ELF-1 (cell line): ENCODE data around the gene TMEM80.
A peak's percentile ranks its signal among the peaks of the same experiment; 100 is the strongest.
"Not testable (repeated sequence)": the region's sequence is repeated elsewhere in the genome, so short reads cannot be mapped to it uniquely, and the experiment has no call there.

Experiments
- DNase-seq: peaks from one replicate; pipeline ENCODE4 v3.0.0-alpha.2; 2016; ENCODE audit warnings: low read depth, low spot score

TMEM80 gene

DNA sequence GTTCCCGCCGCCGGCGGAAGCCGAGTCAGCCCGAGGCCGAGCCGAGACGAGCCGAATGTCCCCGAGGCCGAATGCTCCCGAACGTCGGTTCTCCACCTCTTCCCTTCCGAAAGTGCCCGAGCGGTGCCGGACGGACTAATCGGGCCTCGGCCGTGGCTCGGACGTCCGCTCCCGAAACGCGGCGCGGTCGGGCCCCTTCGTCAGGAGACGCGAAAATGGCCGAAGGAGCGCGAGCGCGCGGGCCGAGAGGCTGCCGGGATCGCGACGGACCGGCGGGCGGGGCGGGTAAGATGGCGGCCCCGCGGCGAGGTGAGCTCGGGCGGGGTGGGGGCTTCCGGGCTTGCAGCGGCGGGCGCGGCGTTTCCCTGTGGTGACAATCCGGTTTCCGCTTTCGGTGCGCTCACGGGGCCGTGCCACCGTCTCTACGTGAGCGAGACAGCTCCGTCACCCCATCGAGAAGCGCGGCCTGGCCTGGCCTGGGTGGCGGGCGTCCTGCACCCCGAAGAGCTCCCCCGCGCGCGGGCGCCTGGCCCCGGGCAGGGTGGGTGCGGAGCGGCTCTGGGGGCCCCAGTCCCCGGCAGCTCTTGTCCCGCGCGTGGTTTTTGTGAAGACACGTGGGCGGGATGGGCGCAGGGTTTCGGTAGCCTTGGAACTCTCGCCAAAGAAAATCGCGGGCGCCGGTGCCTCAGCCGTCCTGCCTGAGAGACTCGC is at the start of gene TMEM80:
TSS of gene TMEM80 (plus strand) at position 279 of the 711 bp plus-strand sequence. CDS start at position 291, 12 bp downstream.
- peak; percentile 98 for DNase-seq

DNA sequence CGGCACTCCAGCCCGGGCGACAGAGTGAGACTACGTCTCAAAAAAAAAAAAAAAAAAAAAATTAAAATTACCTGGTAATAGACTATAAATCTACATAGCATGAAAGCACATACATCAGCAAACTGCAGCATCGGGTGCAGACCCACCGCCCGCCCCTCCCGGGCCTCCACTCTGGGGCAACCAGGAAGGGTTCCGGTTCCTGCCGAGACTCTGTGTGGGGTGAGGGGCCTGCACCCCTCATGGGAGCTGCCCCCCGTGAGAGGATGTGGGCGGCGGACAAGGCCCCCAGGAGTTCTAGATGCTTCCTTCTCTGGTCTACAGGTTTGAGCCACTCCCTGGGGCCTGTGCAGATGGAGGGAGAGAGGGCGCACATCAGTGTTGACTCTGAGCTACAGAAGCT is 49.4 kb upstream of the TMEM80 start:
- no peak for DNase-seq

DNA sequence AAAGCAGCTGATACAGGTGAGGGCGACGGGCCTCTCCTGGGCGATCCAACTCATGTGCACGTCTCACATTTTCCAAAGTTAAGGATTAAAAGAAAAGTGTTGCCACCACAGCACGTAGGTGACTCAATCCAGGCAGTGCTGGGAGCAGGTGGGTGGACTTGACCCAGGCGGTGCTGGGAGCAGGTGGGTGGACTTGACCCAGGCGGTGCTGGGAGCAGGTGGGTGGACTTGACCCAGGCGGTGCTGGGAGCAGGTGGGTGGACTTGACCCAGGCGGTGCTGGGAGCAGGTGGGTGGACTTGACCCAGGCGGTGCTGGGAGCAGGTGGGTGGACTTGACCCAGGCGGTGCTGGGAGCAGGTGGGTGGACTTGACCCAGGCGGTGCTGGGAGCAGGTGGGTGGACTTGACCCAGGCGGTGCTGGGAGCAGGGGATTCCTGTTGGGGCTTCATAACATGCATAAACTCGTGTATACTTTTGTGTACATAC is 47.9 kb upstream of the TMEM80 start:
- not testable (repeated sequence) for DNase-seq

DNA sequence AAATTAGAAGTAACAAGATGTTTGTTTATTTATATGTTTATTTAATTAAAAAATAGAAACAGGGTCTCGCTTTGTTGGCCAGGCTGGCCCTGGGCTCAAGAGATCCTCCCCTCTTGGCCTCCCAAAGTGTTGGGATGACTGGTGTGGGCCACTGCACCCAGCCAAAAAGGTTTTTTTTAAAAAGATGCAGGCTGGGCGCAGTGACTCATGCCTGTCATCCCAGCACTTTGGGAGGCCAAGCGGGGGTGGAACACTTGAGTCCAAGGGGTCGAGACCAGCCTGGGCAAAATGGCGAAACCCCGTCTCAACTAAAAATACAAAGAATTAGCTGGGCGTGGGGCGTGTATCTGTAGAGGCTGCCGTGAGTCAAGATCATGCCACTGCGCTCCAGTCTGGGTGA is 45.1 kb upstream of the TMEM80 start:
- DNase-seq: no peak

- not testable (repeated sequence) for DNase-seq
Measured at GRCh38 chr11:653136-653535, 42.5 kb upstream of the TMEM80 start.

- no peak for DNase-seq
Measured at GRCh38 chr11:653837-654236, 41.8 kb upstream of the TMEM80 start.

DNA sequence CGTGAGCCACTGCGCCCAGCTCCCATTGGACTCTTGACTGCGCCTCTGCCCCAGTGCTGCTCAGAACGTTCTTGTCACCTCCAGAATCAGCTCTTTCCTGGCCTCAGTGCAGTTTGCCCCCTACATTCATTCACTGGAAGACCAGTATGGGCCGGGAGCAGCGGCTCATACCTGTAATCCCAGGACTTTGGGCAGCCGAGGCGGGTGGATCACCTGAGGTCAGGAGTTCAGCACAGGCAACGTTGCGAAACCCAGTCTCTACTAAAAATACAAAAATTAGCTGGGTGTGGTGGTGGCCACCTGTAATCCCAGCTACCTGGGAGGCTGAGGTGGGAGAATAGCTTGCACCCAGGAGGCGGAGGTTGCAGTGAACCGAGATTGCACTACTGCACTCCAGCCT is 41.2 kb upstream of the TMEM80 start:
- not testable (repeated sequence) for DNase-seq

GRCh38 chr11:655036-655726 is 40.4 kb upstream of the TMEM80 start:
- no peak for DNase-seq

GRCh38 chr11:656426-656825 is 39.2 kb upstream of the TMEM80 start:
- no peak for DNase-seq

DNA sequence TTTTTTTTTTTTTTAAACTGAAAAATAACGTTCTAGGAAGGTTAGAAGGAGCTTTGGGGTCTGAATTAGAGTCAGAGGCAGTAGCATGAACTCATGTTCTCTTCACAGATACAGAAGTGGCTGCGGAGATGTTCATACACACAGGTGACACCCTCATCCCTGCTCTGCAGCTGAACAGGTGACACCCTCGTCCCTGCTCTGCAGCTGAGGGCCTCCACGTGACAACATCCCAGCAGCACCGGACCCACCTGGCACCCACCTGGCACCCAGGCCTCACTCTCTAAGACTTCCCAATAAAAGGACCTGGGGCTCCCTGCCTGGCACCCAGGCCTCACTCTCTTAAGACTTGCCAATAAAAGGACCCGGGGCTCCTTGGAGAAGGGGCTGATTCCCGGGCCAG is 38.8 kb upstream of the TMEM80 start:
- no peak for DNase-seq

DNA sequence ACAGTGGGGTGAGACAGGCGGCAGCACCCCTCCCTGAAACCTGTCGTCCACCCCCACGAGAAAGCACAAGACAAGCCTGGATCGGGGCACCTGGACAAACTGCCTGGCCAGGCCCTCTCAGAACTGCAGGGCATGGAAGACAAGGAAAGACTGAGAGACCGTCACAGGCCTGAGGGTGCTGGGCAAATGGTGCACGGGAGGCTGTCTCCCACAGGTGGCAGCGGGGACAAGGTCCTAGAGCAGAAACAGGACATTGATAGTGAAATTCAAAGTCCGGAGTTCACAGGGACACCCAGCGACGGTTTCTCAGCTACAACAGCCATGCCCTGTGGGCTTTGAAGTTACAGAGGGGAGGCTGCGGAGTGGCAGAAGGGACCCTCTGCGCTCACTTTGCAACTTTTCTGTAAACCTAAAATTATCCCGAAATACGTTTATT is 37.9 kb upstream of the TMEM80 start:
- no peak for DNase-seq

DNA sequence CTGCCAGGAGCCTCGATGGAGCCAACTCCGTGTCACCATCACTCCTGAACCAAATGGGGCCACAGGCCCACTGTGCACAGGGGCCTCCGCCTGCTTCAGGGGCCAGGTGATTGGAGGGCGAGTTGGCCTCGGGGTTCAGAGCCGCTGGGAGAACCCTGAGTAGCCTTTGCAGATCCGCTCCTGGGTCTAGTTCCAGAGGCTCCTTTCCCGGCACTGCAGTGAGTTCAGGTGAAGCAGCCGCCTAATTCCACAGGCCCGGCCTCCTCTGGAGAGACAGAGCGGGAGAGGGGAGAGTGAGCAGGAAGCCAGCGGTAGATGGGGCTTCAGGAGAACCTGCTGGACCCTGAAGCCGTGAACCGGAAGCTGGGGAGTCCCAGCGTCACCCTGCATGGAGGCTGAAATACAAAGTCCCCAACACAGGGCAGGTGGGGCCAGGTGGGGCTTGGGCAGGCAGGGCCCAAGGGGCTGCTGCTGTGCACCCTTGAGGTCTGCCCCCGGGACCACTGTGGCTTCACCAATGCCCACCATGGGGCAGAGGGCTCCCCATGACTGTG is 36.0 kb upstream of the TMEM80 start:
- no peak for DNase-seq

GRCh38 chr11:660281-660680 is 35.3 kb upstream of the TMEM80 start:
- DNase-seq: no peak

GRCh38 chr11:660681-661444 is 34.8 kb upstream of the TMEM80 start:
- no peak for DNase-seq

DNA sequence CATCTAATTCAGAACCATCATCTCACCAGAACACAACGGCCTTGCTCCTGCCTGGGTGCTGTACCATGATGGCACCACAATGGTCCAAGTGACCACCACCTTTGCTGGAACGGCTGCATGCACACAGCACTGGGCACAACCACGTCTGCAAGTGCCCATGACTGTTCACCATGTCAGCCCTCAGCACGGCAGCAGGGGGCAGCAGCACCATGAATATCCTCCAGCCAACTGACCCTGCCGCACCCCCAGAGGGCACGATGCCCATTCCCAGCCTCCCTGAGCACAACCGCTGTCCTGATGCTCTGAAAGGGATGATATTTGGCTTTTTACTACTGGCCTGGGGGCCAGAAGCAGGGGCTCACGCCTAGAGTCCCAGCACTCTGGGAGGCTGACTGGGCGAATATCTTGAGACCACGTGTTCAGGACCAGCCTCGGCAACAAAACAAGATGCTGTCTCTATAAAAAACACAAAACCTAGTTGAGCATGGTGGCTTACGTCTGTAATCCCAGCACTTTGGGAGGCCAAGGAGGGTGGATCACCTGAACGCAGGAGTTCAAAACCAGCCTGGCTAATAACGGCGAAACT is 32.8 kb upstream of the TMEM80 start:
- DNase-seq: peak; percentile 81

GRCh38 chr11:665062-665703 is 30.4 kb upstream of the TMEM80 start:
- no peak for DNase-seq

DNA sequence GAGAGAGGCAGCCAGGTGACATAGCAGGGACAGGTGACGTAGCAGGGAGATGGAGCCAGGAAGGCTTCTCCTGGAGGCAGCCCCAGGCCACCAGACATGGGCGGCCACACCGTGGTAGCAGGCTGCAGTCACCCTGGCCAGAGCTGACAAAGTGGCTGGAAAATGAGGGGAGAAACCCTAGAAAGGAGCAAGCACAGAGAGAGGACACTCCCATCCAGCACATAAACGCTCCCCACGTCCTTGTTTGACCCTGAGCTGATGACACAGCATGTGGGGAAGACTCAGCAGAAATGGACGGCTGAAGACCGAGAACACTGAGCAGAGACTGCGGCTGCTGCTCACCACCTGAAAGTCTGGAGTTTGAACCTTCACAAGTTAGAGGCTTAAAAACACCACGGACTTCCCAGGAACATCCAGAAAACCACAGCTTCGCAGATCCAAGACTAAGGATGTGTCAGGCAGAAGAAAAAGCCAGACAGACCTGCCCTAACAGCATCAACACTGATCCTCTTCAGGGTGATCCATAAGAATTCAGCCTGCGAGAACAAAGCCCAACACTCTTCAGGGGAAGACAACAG is 29.8 kb upstream of the TMEM80 start:
- DNase-seq: no peak

DNA sequence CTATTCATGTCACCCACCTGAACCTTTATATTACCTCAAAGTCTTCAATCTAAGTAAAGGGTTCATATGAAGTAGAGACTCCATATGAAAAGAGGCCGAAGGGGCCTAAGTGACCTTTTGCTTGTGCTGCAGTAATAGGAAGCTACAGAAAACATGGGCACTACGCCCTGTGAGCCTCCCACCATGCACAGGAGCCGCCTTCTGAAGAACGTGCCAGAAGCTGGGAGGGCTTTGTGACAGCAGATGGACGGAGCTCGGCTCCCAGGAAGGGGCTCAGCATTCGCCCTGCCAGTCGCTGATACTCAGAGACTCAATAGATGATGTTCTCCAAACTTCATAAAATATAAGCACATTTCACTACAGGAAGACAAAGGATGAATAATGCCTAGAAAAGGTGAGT is 21.8 kb upstream of the TMEM80 start:
- DNase-seq: no peak

GRCh38 chr11:674406-674805 is 21.2 kb upstream of the TMEM80 start:
- no peak for DNase-seq

DNA sequence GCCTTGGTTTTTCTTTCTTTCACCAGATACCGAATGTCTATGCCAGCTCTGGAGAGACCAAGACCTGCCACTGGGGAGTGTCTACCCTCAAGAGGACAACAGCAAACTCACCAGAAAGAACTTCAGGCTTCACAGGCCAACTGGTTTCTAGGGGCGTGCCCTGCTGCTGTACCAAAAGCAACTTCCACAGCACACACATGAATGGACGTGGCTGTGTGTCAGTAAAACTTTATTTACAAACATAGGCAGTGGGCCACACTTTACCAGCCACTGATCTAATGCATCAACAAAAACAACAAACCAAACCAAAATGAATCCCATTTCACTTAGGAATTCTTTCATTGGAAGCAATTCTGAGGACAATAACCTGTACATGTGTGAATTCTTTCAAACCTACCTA is 17.3 kb upstream of the TMEM80 start:
- no peak for DNase-seq
